ENCODE data around the gene ANP32B. TPM values are rescaled to one million over a fixed set of nuclear protein-coding genes. Genes with fewer than 3 reads are reported as not detected.

Gene ANP32B
- polyA plus RNA-seq, 1 donor (not counting 4 experiments of a cell fraction or from before 2014, with no cell fraction given): 51.0 TPM

DNA sequence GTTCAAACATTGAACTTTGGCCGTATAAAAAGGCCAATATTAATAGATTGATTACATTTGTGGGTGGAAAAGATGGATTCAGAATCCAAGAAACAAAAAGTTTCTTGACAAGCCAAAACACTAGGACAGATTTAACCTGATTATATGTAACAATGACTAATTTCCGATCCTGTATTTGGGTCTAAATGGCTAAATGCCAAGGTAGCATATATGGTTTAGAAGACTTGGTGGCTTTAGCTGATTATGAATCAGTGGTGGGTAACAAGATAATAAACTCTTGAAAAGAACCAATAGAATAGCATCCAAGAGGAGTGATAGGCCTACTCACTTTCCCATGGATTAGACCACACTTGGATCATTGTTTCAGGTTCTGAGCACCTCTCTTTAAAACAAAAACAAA, 21.8 kb upstream of the ANP32B start:
- TF ChIP-seq, protein P1, sequence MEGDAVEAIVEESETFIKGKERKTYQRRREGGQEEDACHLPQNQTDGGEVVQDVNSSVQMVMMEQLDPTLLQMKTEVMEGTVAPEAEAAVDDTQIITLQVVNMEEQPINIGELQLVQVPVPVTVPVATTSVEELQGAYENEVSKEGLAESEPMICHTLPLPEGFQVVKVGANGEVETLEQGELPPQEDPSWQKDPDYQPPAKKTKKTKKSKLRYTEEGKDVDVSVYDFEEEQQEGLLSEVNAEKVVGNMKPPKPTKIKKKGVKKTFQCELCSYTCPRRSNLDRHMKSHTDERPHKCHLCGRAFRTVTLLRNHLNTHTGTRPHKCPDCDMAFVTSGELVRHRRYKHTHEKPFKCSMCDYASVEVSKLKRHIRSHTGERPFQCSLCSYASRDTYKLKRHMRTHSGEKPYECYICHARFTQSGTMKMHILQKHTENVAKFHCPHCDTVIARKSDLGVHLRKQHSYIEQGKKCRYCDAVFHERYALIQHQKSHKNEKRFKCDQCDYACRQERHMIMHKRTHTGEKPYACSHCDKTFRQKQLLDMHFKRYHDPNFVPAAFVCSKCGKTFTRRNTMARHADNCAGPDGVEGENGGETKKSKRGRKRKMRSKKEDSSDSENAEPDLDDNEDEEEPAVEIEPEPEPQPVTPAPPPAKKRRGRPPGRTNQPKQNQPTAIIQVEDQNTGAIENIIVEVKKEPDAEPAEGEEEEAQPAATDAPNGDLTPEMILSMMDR (optimal IDR thresholded peaks at IDR 0.05 in 1 of 3, IDR thresholded peaks at IDR 0.05 in 1 of 3, conservative IDR thresholded peaks at IDR 0.05 in 1 of 3; ENCODE audit: extremely low read depth in 1 of 3, insufficient read depth in 2 of 3, low read length in 3 of 3): no peak
- TF ChIP-seq EZH2 (IDR thresholded peaks at IDR 0.05; ENCODE audit: low read length): no peak
- no peaks in the 10 kb centered on the region for H3K36me3 ChIP-seq (ENCODE audit: control insufficient read depth in 2 of 2, extremely low read depth in 1 of 2, insufficient read depth in 2 of 2, low read length in 2 of 2)
- H3K27me3 ChIP-seq (ENCODE audit: control insufficient read depth, extremely low read depth, insufficient read depth, low read length): no peaks in the 10 kb centered on the region
- FAIRE-seq: no peak
- no peaks in the 10 kb centered on the region for H3K9me1 ChIP-seq (ENCODE audit: control insufficient read depth, extremely low read depth, insufficient read depth, low read length)
- no peaks in the 10 kb centered on the region for H3K9me3 ChIP-seq (ENCODE audit: control insufficient read depth, low read depth, low read length)
- H3K79me2 ChIP-seq (ENCODE audit: control insufficient read depth, insufficient read depth, low read length): no peaks in the 10 kb centered on the region
- dilution Hi-C loops (cut with MboI; ENCODE audit: extremely low pct_ligation_motif_present, low sequenced_read_pairs): no loop called here
- H3K27ac ChIP-seq (ENCODE audit: control insufficient read depth, insufficient read depth, low read length): no peak overlapping the region
- no peaks in the 10 kb centered on the region for H4K20me1 ChIP-seq (ENCODE audit: control insufficient read depth, extremely low read depth, insufficient read depth, low read length)
- H3K9ac ChIP-seq (ENCODE audit: control insufficient read depth, extremely low read depth, insufficient read depth, low read length): no peak overlapping the region
- no peak overlapping the region for H3K4me3 ChIP-seq (ENCODE audit: control insufficient read depth in 2 of 3, extremely low read depth in 1 of 3, insufficient read depth in 2 of 3, low read depth in 1 of 3, low read length in 3 of 3)
- H2AFZ ChIP-seq (ENCODE audit: control insufficient read depth, low read length): no peak overlapping the region
- DNase-seq (ENCODE audit: low read depth, low spot score): no peak
- H3K4me2 ChIP-seq (ENCODE audit: control insufficient read depth, extremely low read depth, insufficient read depth, low read depth, low read length): no peak overlapping the region
- no peaks in the 10 kb centered on the region for H3K4me1 ChIP-seq (ENCODE audit: control insufficient read depth, extremely low read depth, insufficient read depth, low read length)

DNA sequence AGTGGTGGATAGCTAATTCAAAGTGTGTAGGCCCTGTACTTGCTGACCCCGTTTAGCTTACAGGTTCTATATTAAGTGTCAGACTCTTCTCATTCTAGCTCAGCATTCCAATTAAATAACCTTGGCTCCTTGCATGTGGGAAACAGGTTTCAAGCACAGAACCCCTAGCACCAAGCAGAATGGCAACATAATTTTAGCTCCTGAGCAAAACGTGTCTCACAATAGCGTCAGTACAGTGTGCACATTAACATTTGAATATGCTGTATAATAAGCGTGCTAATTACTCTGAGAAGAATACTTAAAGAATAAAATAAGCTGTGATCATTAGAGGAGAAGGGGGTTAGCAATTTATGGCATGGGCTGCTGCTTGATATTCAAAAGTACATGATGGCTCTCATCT, 21.0 kb upstream of the ANP32B start:
- Histone ChIP-seq H3K9ac (ENCODE audit: control insufficient read depth, extremely low read depth, insufficient read depth, low read length) (no peak overlapping the region), H3K4me2 (ENCODE audit: control insufficient read depth, extremely low read depth, insufficient read depth, low read depth, low read length) (no peak overlapping the region), H3K79me2 (ENCODE audit: control insufficient read depth, insufficient read depth, low read length) (no peaks in the 10 kb centered on the region), H3K9me1 (ENCODE audit: control insufficient read depth, extremely low read depth, insufficient read depth, low read length) (no peaks in the 10 kb centered on the region), H3K4me1 (ENCODE audit: control insufficient read depth, extremely low read depth, insufficient read depth, low read length) (no peaks in the 10 kb centered on the region), H3K9me3 (ENCODE audit: control insufficient read depth, low read depth, low read length) (no peaks in the 10 kb centered on the region), H3K36me3 (ENCODE audit: control insufficient read depth in 2 of 2, extremely low read depth in 1 of 2, insufficient read depth in 2 of 2, low read length in 2 of 2) (no peaks in the 10 kb centered on the region), H3K27me3 (ENCODE audit: control insufficient read depth, extremely low read depth, insufficient read depth, low read length) (no peaks in the 10 kb centered on the region), H4K20me1 (ENCODE audit: control insufficient read depth, extremely low read depth, insufficient read depth, low read length) (no peaks in the 10 kb centered on the region), H3K4me3 (ENCODE audit: control insufficient read depth in 2 of 3, extremely low read depth in 1 of 3, insufficient read depth in 2 of 3, low read depth in 1 of 3, low read length in 3 of 3) (no peak overlapping the region), H2AFZ (ENCODE audit: control insufficient read depth, low read length) (no peak overlapping the region), H3K27ac (ENCODE audit: control insufficient read depth, insufficient read depth, low read length) (no peak overlapping the region)
- FAIRE-seq: no peak
- dilution Hi-C loops (cut with MboI; ENCODE audit: extremely low pct_ligation_motif_present, low sequenced_read_pairs): no loop called here
- no peak for TF ChIP-seq EZH2 (IDR thresholded peaks at IDR 0.05; ENCODE audit: low read length)
- TF ChIP-seq, protein P1 (optimal IDR thresholded peaks at IDR 0.05 in 1 of 3, IDR thresholded peaks at IDR 0.05 in 1 of 3, conservative IDR thresholded peaks at IDR 0.05 in 1 of 3; ENCODE audit: extremely low read depth in 1 of 3, insufficient read depth in 2 of 3, low read length in 3 of 3): no peak
- no peak for DNase-seq (ENCODE audit: low read depth, low spot score)
